ENCODE measurements around the gene AHNAK.

AHNAK gene

GRCh38 chr11:62446091-62446490 lies 100.5 kb downstream of the AHNAK start:
- no peak for TF ChIP-seq EZH2phosphoT487 (conservative IDR thresholded peaks at IDR 0.05; ENCODE audit: low read length)
- TF ChIP-seq CTCF (IDR thresholded peaks at IDR 0.05; ENCODE audit: insufficient read depth, low read length, poor library complexity, severe bottlenecking) = no peak
- H3K36me3 ChIP-seq (ENCODE audit: low read length) = no peaks in the 10 kb centered on the region
- no peak overlapping the region for H3K9ac ChIP-seq (ENCODE audit: low read length)
- no peak overlapping the region for H2AFZ ChIP-seq (ENCODE audit: low read depth, low read length, severe bottlenecking)
- H3K27me3 ChIP-seq (ENCODE audit: low read length) = no peaks in the 10 kb centered on the region
- no peaks in the 10 kb centered on the region for H3K79me2 ChIP-seq (ENCODE audit: insufficient read depth, low read length)
- no peaks in the 10 kb centered on the region for H3F3A ChIP-seq (ENCODE audit: insufficient read depth)
- no peaks in the 10 kb centered on the region for H3K9me2 ChIP-seq (replicated peaks; ENCODE audit: insufficient read depth, low read length)
- no peak overlapping the region for H3K4me3 ChIP-seq (ENCODE audit: insufficient read depth, low read length, poor library complexity, severe bottlenecking)
- no peaks in the 10 kb centered on the region for H4K20me1 ChIP-seq (ENCODE audit: low read depth, low read length)
- no peaks in the 10 kb centered on the region for H3K9me3 ChIP-seq (ENCODE audit: insufficient read depth, low read length)
- no peak overlapping the region for H3K4me2 ChIP-seq (ENCODE audit: low read depth, low read length, poor library complexity, severe bottlenecking)
- no peak overlapping the region for H3K27ac ChIP-seq (ENCODE audit: low read depth, low read length)

GRCh38 chr11:62445314-62445740 lies 101.3 kb downstream of the AHNAK start:
- TF ChIP-seq CTCF (IDR thresholded peaks at IDR 0.05; ENCODE audit: insufficient read depth, low read length, poor library complexity, severe bottlenecking) (no peak), EZH2phosphoT487 (conservative IDR thresholded peaks at IDR 0.05; ENCODE audit: low read length) (no peak)

GRCh38 chr11:62444835-62445234 lies 101.8 kb downstream of the AHNAK start:
- no peaks in the 10 kb centered on the region for H3K9me3 ChIP-seq (ENCODE audit: insufficient read depth, low read length)
- peak overlapping the region; percentile 6 for H3K4me2 ChIP-seq (ENCODE audit: low read depth, low read length, poor library complexity, severe bottlenecking)
- TF ChIP-seq EZH2phosphoT487 (conservative IDR thresholded peaks at IDR 0.05; ENCODE audit: low read length) (no peak), CTCF (IDR thresholded peaks at IDR 0.05; ENCODE audit: insufficient read depth, low read length, poor library complexity, severe bottlenecking) (no peak)
- no peak overlapping the region for H3K27ac ChIP-seq (ENCODE audit: low read depth, low read length)
- no peaks in the 10 kb centered on the region for H3K27me3 ChIP-seq (ENCODE audit: low read length)
- H3K4me3 ChIP-seq (ENCODE audit: insufficient read depth, low read length, poor library complexity, severe bottlenecking) = no peak overlapping the region
- H2AFZ ChIP-seq (ENCODE audit: low read depth, low read length, severe bottlenecking) = no peak overlapping the region
- no peaks in the 10 kb centered on the region for H3K36me3 ChIP-seq (ENCODE audit: low read length)
- H3K9ac ChIP-seq (ENCODE audit: low read length) = no peak overlapping the region
- H3F3A ChIP-seq (ENCODE audit: insufficient read depth) = no peaks in the 10 kb centered on the region
- H3K79me2 ChIP-seq (ENCODE audit: insufficient read depth, low read length) = no peaks in the 10 kb centered on the region
- H3K9me2 ChIP-seq (replicated peaks; ENCODE audit: insufficient read depth, low read length) = no peaks in the 10 kb centered on the region
- H4K20me1 ChIP-seq (ENCODE audit: low read depth, low read length) = no peaks in the 10 kb centered on the region

More at GRCh38 chr11:62445314-62445740, 101.3 kb downstream of the AHNAK start:
- H3K27ac ChIP-seq (ENCODE audit: low read depth, low read length) = no peak overlapping the region
- no peaks in the 10 kb centered on the region for H4K20me1 ChIP-seq (ENCODE audit: low read depth, low read length)
- H2AFZ ChIP-seq (ENCODE audit: low read depth, low read length, severe bottlenecking) = no peak overlapping the region
- no peak overlapping the region for H3K4me3 ChIP-seq (ENCODE audit: insufficient read depth, low read length, poor library complexity, severe bottlenecking)
- no peaks in the 10 kb centered on the region for H3F3A ChIP-seq (ENCODE audit: insufficient read depth)
- H3K4me2 ChIP-seq (ENCODE audit: low read depth, low read length, poor library complexity, severe bottlenecking) = no peak overlapping the region
- H3K9me2 ChIP-seq (replicated peaks; ENCODE audit: insufficient read depth, low read length) = no peaks in the 10 kb centered on the region
- H3K9me3 ChIP-seq (ENCODE audit: insufficient read depth, low read length) = no peaks in the 10 kb centered on the region
- H3K27me3 ChIP-seq (ENCODE audit: low read length) = no peaks in the 10 kb centered on the region
- H3K36me3 ChIP-seq (ENCODE audit: low read length) = no peaks in the 10 kb centered on the region
- H3K9ac ChIP-seq (ENCODE audit: low read length) = no peak overlapping the region
- H3K79me2 ChIP-seq (ENCODE audit: insufficient read depth, low read length) = no peaks in the 10 kb centered on the region
